A673 (cell line): Measurements from ENCODE around the gene GP1BB. TPM values are rescaled to one million over a fixed set of nuclear protein-coding genes. Genes with fewer than 3 reads are reported as not detected.

ENCODE experiments used
- BruUV-seq: library from RNA; stranded (reverse); fragments of 400-500 nt; replicated peaks from 2 replicates; lab custom pipeline; 2021; lab: Mats Ljungman, UMichigan
- CTCF ChIA-PET: fragments of 300-600 bp; sonication (Branson Sonifier 250); formaldehyde crosslinking; loops from one replicate; lab custom pipeline; 2022; ENCODE audit warnings: antibody characterized with exemption; lab: Charles Lee
- POLR2A ChIA-PET: fragments of 300-600 bp; sonication (Branson Sonifier 250); formaldehyde crosslinking; loops from one replicate; lab custom pipeline; 2022; ENCODE audit warnings: antibody characterized with exemption; ENCODE audit not compliant: low non-redundant PET; lab: Charles Lee
- DNase-seq: peaks from one replicate; pipeline ENCODE4 v3.0.0-alpha.2; 2015; ENCODE audit warnings: low spot score
- H3K27ac ChIP-seq: fragments of 200-600 bp; sonication (generic); 2 replicates; pipeline ENCODE4 v1.5.1; 2016; ENCODE audit warnings: mixed run types, low read depth, mild to moderate bottlenecking, mixed read lengths, antibody characterized with exemption, low read length; ENCODE audit not compliant: poor library complexity, severe bottlenecking
- H3K27me3 ChIP-seq: fragments of 200-600 bp; sonication (generic); replicated peaks from 2 replicates; pipeline ENCODE4 v1.6.1; 2017; ENCODE audit warnings: mixed run types, low read depth, mild to moderate bottlenecking, mixed read lengths, antibody characterized with exemption, low read length; ENCODE audit not compliant: insufficient read depth, poor library complexity
- H3K36me3 ChIP-seq: fragments of 200-600 bp; sonication (generic); 2 replicates; pipeline ENCODE4 v1.6.1; 2016; ENCODE audit warnings: mixed run types, mild to moderate bottlenecking, mixed read lengths, antibody characterized with exemption, low read length; ENCODE audit not compliant: insufficient read depth, poor library complexity, severe bottlenecking
- H3K4me1 ChIP-seq: fragments of 200-600 bp; sonication (generic); 2 replicates; pipeline ENCODE4 v1.6.1; 2017; ENCODE audit warnings: mixed run types, mild to moderate bottlenecking, mixed read lengths, antibody characterized with exemption, low read length; ENCODE audit not compliant: insufficient read depth, poor library complexity, severe bottlenecking
- H3K4me3 ChIP-seq: fragments of 200-600 bp; sonication (generic); 2 replicates; pipeline ENCODE4 v1.5.1; 2016; ENCODE audit warnings: low read depth, mixed run types, mild to moderate bottlenecking, mixed read lengths, low read length; ENCODE audit not compliant: poor library complexity, severe bottlenecking
- H3K9me3 ChIP-seq: fragments of 200-600 bp; sonication (generic); 2 replicates; pipeline ENCODE4 v1.6.1; 2016; ENCODE audit warnings: mixed run types, low read depth, mild to moderate bottlenecking, mixed read lengths, antibody characterized with exemption, low read length; ENCODE audit not compliant: poor library complexity, severe bottlenecking
- CTCF ChIP-seq: fragments of 300-800, 200-600 bp; sonication (generic); conservative IDR thresholded peaks from 2 replicates; pipeline ENCODE4 v1.5.1; 2017; ENCODE audit warnings: low read depth, mild to moderate bottlenecking, antibody characterized with exemption, low read length, moderate library complexity, mixed read lengths
- EZH2 ChIP-seq: fragments of 200-600 bp; sonication (generic); IDR thresholded peaks from 2 replicates; pipeline ENCODE4 v1.6.1; 2017; ENCODE audit warnings: borderline replicate concordance, low read depth, mild to moderate bottlenecking, mixed read lengths, antibody characterized with exemption, low read length; ENCODE audit not compliant: poor library complexity, severe bottlenecking
- intact Hi-C: fragments of 100-400 bp; cut with micrococcal nuclease; formaldehyde crosslinking; loops from one replicate; pipeline ENCODE4 v1.10.0; 2022; ENCODE audit not compliant: unreplicated experiment
- total RNA-seq: library from RNA; stranded (reverse); gene quantifications from 2 replicates; pipeline ENCODE4 v1.2.3, GENCODE V29; 2021

Gene GP1BB
- total RNA-seq, 1 experiment from 2014 or later, result 12.6 TPM

- POLR2A ChIA-PET, result no interaction called here
- DNase-seq, result no peak
- no TSS peak for BruUV-seq
- H3K9me3 ChIP-seq, result no peaks in the 10 kb centered on the region
- H3K4me3 ChIP-seq, result peak overlapping the region; percentile 81
- CTCF ChIA-PET, result interaction anchor here (0.6 to 1.4 kb wide), 2 partner anchors 11 to 418 kb away, joined by 4 to 5 read pairs; no protein-coding TSS in a partner anchor
- intact Hi-C loops, result loop anchor here (5.0 kb wide), 1 partner anchor 287 kb away; the partner anchor contains the start of genes HIRA and MRPL40
- peaks cover 10% of the 10 kb centered on the region for H3K4me1 ChIP-seq
- TF ChIP-seq EZH2 (no peak), CTCF (no peak)
- H3K27ac ChIP-seq, result no peak overlapping the region
- peaks cover 31% of the 10 kb centered on the region for H3K36me3 ChIP-seq
- no peaks in the 10 kb centered on the region for H3K27me3 ChIP-seq
These were observed 3.8 kb upstream of the GP1BB start for GRCh38 chr22:19719488-19720021.

GRCh38 chr22:19720150-19720827 lies 3.0 kb upstream of the GP1BB start:
- CTCF ChIA-PET, result interaction anchor here (0.6 to 1.4 kb wide), 2 partner anchors 10 to 419 kb away, joined by 4 to 5 read pairs; no protein-coding TSS in a partner anchor
- Histone ChIP-seq H3K9me3 (no peaks in the 10 kb centered on the region), H3K4me3 (no peak overlapping the region), H3K27me3 (no peaks in the 10 kb centered on the region), H3K36me3 (peaks cover 31% of the 10 kb centered on the region), H3K4me1 (peaks cover 10% of the 10 kb centered on the region), H3K27ac (no peak overlapping the region)
- intact Hi-C loops, result no loop called here
- no peak for DNase-seq
- TF ChIP-seq EZH2, result no peak
- no peak for TF ChIP-seq CTCF
- TSS peak; percentile 21 for BruUV-seq
- POLR2A ChIA-PET, result no interaction called here

- no peak for TF ChIP-seq CTCF
- no peak for TF ChIP-seq EZH2
- no TSS peak for BruUV-seq
- ChIA-PET CTCF (no interaction called here), POLR2A (no interaction called here)
- intact Hi-C loops, result no loop called here
- Histone ChIP-seq H3K4me1 (peaks cover 8% of the 10 kb centered on the region), H3K9me3 (no peaks in the 10 kb centered on the region), H3K36me3 (peaks cover 31% of the 10 kb centered on the region), H3K27me3 (no peaks in the 10 kb centered on the region), H3K27ac (no peak overlapping the region), H3K4me3 (no peak overlapping the region)
- no peak for DNase-seq
These were observed 2.4 kb upstream of the GP1BB start for GRCh38 chr22:19720999-19721329.
